Measurements from ENCODE around the gene ADGRV1.
"Not testable (repeated sequence)": the region's sequence is repeated elsewhere in the genome, so short reads cannot be mapped to it uniquely, and the experiment has no call there.

- not testable (repeated sequence) for TF ChIP-seq BHLHE40 (IDR thresholded peaks at IDR 0.05; ENCODE audit: borderline replicate concordance); FOXM1 (IDR thresholded peaks at IDR 0.05; ENCODE audit: borderline replicate concordance); SP1 (IDR thresholded peaks at IDR 0.05); HDGF (IDR thresholded peaks at IDR 0.05; ENCODE audit: borderline replicate concordance); SUZ12 (IDR thresholded peaks at IDR 0.05); LEF1 (IDR thresholded peaks at IDR 0.05; ENCODE audit: borderline replicate concordance); ELF4 (IDR thresholded peaks at IDR 0.05)
These were observed 289.0 kb downstream of the ADGRV1 start for GRCh38 chr5:90847606-90848005.
